GM23338 (cell line): ENCODE results near the gene TRIML2. TPM values are rescaled to one million over a fixed set of nuclear protein-coding genes. Genes with fewer than 3 reads are reported as not detected.
A peak's percentile ranks its signal among the peaks of the same experiment; 100 is the strongest.

Experiments used
- ATAC-seq: fragments of 200-7000 bp; cut with Tn5 transposase; 3 replicates; pipeline ENCODE4 v1.9.1; 2020
- DNase-seq: peaks from one replicate; pipeline ENCODE4 v3.0.0-alpha.2; 2015; ENCODE audit warnings: low spot score
- H2AFZ ChIP-seq: fragments of 200-600 bp; sonication (generic); 2 replicates; pipeline ENCODE4 v1.8.0; 2016; ENCODE audit warnings: antibody characterized with exemption, mild to moderate bottlenecking, moderate library complexity
- H3F3A ChIP-seq: fragments of 200-600 bp; sonication (generic); replicated peaks from 2 replicates; pipeline ENCODE4 v1.8.0; 2017; ENCODE audit warnings: antibody characterized with exemption, mixed run types, low read depth
- H3K27ac ChIP-seq: fragments of 200-600 bp; sonication (generic); 2 replicates; pipeline ENCODE4 v1.6.1; 2016; ENCODE audit warnings: low read depth
- H3K27me3 ChIP-seq: fragments of 200-600 bp; sonication (generic); 2 replicates; pipeline ENCODE4 v1.8.0; 2016; ENCODE audit warnings: mild to moderate bottlenecking, mixed run types, moderate library complexity; ENCODE audit not compliant: insufficient read depth
- H3K36me3 ChIP-seq: fragments of 200-600 bp; sonication (generic); 2 replicates; pipeline ENCODE4 v1.8.0; 2016; ENCODE audit warnings: mild to moderate bottlenecking; ENCODE audit not compliant: insufficient read depth
- H3K4me1 ChIP-seq: fragments of 200-600 bp; sonication (generic); 2 replicates; pipeline ENCODE4 v1.8.0; 2016; ENCODE audit warnings: mild to moderate bottlenecking, moderate library complexity; ENCODE audit not compliant: insufficient read depth
- H3K4me2 ChIP-seq: fragments of 200-600 bp; sonication (generic); 2 replicates; pipeline ENCODE4 v1.7.1; 2017; ENCODE audit warnings: mixed run types
- H3K4me3 ChIP-seq: fragments of 200-600 bp; sonication (generic); 2 replicates; pipeline ENCODE4 v1.6.1; 2016; ENCODE audit warnings: mixed run types
- H3K79me2 ChIP-seq: fragments of 200-600 bp; sonication (generic); replicated peaks from 2 replicates; pipeline ENCODE4 v1.8.0; 2017; ENCODE audit warnings: mild to moderate bottlenecking; ENCODE audit not compliant: insufficient read depth
- H3K9me2 ChIP-seq: fragments of 200-600 bp; sonication (generic); 2 replicates; pipeline ENCODE4 v1.8.0; 2017; ENCODE audit not compliant: insufficient read depth
- H4K20me1 ChIP-seq: fragments of 200-600 bp; sonication (generic); replicated peaks from 2 replicates; pipeline ENCODE4 v1.8.0; 2017; ENCODE audit warnings: mild to moderate bottlenecking; ENCODE audit not compliant: insufficient read depth
- H3K27ac Mint-ChIP-seq: 2 replicates; pipeline ENCODE4 v1.8.0; 2020; ENCODE audit warnings: inconsistent platforms, mild to moderate bottlenecking, moderate library complexity, mixed read lengths
- H3K27me3 Mint-ChIP-seq: 3 replicates; pipeline ENCODE4 v1.8.0; 2022; ENCODE audit warnings: low read depth, mild to moderate bottlenecking, moderate library complexity, mixed read lengths, inconsistent platforms; ENCODE audit not compliant: insufficient read depth, poor library complexity
- H3K36me3 Mint-ChIP-seq: 3 replicates; pipeline ENCODE4 v1.8.0; 2021; ENCODE audit warnings: low read depth, mild to moderate bottlenecking, inconsistent platforms, moderate library complexity, mixed read lengths
- H3K4me1 Mint-ChIP-seq: 3 replicates; pipeline ENCODE4 v1.8.0; 2020; ENCODE audit warnings: mild to moderate bottlenecking, inconsistent platforms, mixed read lengths
- H3K4me3 Mint-ChIP-seq: 3 replicates; pipeline ENCODE4 v1.8.0; 2021; ENCODE audit warnings: moderate library complexity, mild to moderate bottlenecking, inconsistent platforms, mixed read lengths
- H3K9me3 Mint-ChIP-seq: 3 replicates; pipeline ENCODE4 v1.8.0; 2020; ENCODE audit warnings: moderate library complexity, mild to moderate bottlenecking, inconsistent platforms, mixed read lengths
- CREB1 ChIP-seq: fragments of 250-450 bp; sonication (Bioruptor Pico); IDR thresholded peaks from 2 replicates; pipeline ENCODE4 v1.5.0; 2020; ENCODE audit warnings: low read depth, mild to moderate bottlenecking, moderate library complexity
- EZH2 ChIP-seq: fragments of 200-600 bp; sonication (generic); IDR thresholded peaks from one replicate; pipeline ENCODE4 v1.8.0; 2017; ENCODE audit warnings: antibody characterized with exemption, mild to moderate bottlenecking, low read depth; ENCODE audit not compliant: unreplicated experiment
- EZH2phosphoT487 ChIP-seq: fragments of 200-600 bp; sonication (generic); IDR thresholded peaks from one replicate; pipeline ENCODE4 v1.8.1; 2018; ENCODE audit warnings: antibody characterized with exemption; ENCODE audit not compliant: unreplicated experiment
- JUNB ChIP-seq: IDR thresholded peaks from one replicate; pipeline ENCODE4 v1.6.1; 2016; ENCODE audit warnings: antibody characterized with exemption; ENCODE audit not compliant: unreplicated experiment
- NANOG ChIP-seq: IDR thresholded peaks from 2 replicates; pipeline ENCODE4 v1.6.1; 2016; ENCODE audit warnings: antibody characterized with exemption, borderline replicate concordance
- POLR2AphosphoS5 ChIP-seq: IDR thresholded peaks from 2 replicates; pipeline ENCODE4 v1.6.1; 2016; ENCODE audit warnings: antibody characterized with exemption, low read depth
- STAT1 ChIP-seq: IDR thresholded peaks from one replicate; pipeline ENCODE4 v1.6.1; 2016; ENCODE audit warnings: antibody characterized with exemption; ENCODE audit not compliant: unreplicated experiment
- ZNF331 ChIP-seq: fragments of 250-450 bp; sonication (Bioruptor Pico); IDR thresholded peaks from 2 replicates; pipeline ENCODE4 v1.5.0; 2020; ENCODE audit warnings: low read depth, mild to moderate bottlenecking, moderate library complexity
- polyA plus RNA-seq: library from polyadenylated mRNA; unstranded; fragments of >200 nt; fragmentation: Nextera tagmentation; extraction: Ambion mirVana; gene quantifications from 2 replicates; pipeline ENCODE4 v1.2.1, GENCODE V29; 2016
- total RNA-seq: library from RNA; depleted of rRNA; stranded (reverse); fragments of >200 nt; shearing (Covaris generic); gene quantifications from 2 replicates; pipeline ENCODE4 v1.2.3, GENCODE V29; 2014
- TF ChIP-seq, protein P1 (sequence below): IDR thresholded peaks from one replicate; pipeline ENCODE4 v1.6.1; 2018; ENCODE audit warnings: antibody characterized with exemption; ENCODE audit not compliant: unreplicated experiment
- TF ChIP-seq, protein P2 (sequence below), 2 experiments: fragments of 200-600 bp in 1 of 2; sonication (generic) in 1 of 2; conservative IDR thresholded peaks; 2 replicates each; pipeline versions ENCODE4 v1.5.1 to v1.6.1; 2016 to 2017; ENCODE audit warnings: antibody characterized with exemption in 2 of 2, low read depth in 2 of 2, mild to moderate bottlenecking in 2 of 2, moderate library complexity in 1 of 2
- TF ChIP-seq, protein P3 (sequence below): IDR thresholded peaks from 2 replicates; pipeline ENCODE4 v1.6.1; 2016; ENCODE audit warnings: antibody characterized with exemption

Gene TRIML2
- total and polyA plus RNA-seq, 2 experiments from 2014 or later = 57.8 to 77.9 TPM

DNA sequence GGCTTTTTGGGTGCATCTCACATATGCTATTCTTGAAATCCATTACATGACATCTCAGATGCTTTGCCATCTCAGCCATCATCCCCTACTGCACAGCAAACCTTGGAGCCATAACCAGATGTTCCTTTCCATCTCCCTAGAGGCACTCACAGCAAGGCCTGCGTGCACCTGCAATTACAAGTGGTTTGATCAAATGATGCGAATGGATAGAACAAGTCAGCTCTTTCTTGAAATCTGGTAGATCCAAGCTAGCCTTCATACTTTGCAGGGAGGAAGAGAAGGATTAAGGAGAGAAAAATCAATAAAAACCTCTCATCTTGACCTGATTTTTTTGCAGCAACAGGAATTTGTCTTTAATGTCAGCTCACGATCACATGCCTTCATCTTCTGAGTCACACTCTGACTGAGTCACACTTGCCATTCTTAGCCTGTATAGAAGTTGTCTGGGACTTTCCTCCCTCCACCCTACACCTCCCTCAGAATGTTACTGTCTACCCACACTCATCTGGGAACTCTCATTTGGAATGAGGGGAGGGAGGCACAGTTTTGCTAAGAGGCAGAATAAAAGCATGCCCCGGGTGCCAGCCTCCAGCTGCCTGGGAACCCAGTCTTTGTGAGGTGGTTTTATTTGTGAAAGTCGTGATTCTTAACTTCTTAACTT, 17.9 kb upstream of the TRIML2 start (continued):
- TF ChIP-seq, protein P1, sequence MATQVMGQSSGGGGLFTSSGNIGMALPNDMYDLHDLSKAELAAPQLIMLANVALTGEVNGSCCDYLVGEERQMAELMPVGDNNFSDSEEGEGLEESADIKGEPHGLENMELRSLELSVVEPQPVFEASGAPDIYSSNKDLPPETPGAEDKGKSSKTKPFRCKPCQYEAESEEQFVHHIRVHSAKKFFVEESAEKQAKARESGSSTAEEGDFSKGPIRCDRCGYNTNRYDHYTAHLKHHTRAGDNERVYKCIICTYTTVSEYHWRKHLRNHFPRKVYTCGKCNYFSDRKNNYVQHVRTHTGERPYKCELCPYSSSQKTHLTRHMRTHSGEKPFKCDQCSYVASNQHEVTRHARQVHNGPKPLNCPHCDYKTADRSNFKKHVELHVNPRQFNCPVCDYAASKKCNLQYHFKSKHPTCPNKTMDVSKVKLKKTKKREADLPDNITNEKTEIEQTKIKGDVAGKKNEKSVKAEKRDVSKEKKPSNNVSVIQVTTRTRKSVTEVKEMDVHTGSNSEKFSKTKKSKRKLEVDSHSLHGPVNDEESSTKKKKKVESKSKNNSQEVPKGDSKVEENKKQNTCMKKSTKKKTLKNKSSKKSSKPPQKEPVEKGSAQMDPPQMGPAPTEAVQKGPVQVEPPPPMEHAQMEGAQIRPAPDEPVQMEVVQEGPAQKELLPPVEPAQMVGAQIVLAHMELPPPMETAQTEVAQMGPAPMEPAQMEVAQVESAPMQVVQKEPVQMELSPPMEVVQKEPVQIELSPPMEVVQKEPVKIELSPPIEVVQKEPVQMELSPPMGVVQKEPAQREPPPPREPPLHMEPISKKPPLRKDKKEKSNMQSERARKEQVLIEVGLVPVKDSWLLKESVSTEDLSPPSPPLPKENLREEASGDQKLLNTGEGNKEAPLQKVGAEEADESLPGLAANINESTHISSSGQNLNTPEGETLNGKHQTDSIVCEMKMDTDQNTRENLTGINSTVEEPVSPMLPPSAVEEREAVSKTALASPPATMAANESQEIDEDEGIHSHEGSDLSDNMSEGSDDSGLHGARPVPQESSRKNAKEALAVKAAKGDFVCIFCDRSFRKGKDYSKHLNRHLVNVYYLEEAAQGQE = no peak
- no peak for TF ChIP-seq NANOG
- no peak for TF ChIP-seq ZNF331
- TF ChIP-seq EZH2 = no peak
- TF ChIP-seq EZH2phosphoT487 = no peak
- no peak for TF ChIP-seq POLR2AphosphoS5

DNA sequence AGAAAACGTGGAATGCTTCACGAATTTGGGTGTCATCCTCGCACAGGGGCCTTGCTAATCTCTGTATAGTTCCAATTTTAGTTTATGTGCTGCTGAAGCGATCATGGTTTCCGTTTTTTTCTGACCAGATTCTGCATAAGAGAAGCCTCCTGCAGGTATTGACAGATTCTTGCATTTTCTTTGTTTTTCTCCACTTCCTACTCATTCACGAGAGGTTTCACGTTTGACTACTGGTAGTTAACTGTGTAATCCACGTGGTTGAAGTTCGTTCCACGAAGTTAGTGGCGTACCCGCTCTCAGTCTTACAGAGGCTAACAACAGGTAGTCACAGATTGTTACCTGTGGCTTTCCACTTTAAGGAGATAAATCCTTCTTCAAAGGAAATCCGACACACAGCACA, 12.1 kb upstream of the TRIML2 start:
- H3K4me1 Mint-ChIP-seq = peaks cover 30% of the 10 kb centered on the region
- Histone ChIP-seq H3K9me2 (no peaks in the 10 kb centered on the region), H2AFZ (no peak overlapping the region), H3K27me3 (no peaks in the 10 kb centered on the region), H3K79me2 (no peaks in the 10 kb centered on the region), H3K4me1 (peaks cover 23% of the 10 kb centered on the region), H3F3A (0 out of 2 replicates have a peak, but pooled peaks cover 3% of the 10 kb centered on the region), H3K36me3 (no peaks in the 10 kb centered on the region), H3K27ac (peak overlapping the region; percentile 78), H4K20me1 (no peaks in the 10 kb centered on the region), H3K4me2 (no peak overlapping the region; the same call in 1 of the 2 replicates), H3K4me3 (no peak overlapping the region)
- no peaks in the 10 kb centered on the region; the same call in 2 of the 3 replicates for H3K9me3 Mint-ChIP-seq
- ATAC-seq (peak; percentile 40; the same call in 2 of the 3 replicates), DNase-seq (peak; percentile 24)
- TF ChIP-seq EZH2 = no peak
- TF ChIP-seq ZNF331 = no peak
- TF ChIP-seq JUNB = no peak
- peak; percentile 56; the same call in 1 of the 2 replicates for TF ChIP-seq NANOG
- TF ChIP-seq STAT1 = no peak
- H3K27me3 Mint-ChIP-seq = peaks cover 8% of the 10 kb centered on the region
- 0 out of 3 replicates have a peak, but pooled peaks cover 3% of the 10 kb centered on the region for H3K36me3 Mint-ChIP-seq
- H3K4me3 Mint-ChIP-seq = no peak overlapping the region; the same call in 2 of the 3 replicates
- peak overlapping the region; percentile 39; the same call in 1 of the 2 replicates for H3K27ac Mint-ChIP-seq

DNA sequence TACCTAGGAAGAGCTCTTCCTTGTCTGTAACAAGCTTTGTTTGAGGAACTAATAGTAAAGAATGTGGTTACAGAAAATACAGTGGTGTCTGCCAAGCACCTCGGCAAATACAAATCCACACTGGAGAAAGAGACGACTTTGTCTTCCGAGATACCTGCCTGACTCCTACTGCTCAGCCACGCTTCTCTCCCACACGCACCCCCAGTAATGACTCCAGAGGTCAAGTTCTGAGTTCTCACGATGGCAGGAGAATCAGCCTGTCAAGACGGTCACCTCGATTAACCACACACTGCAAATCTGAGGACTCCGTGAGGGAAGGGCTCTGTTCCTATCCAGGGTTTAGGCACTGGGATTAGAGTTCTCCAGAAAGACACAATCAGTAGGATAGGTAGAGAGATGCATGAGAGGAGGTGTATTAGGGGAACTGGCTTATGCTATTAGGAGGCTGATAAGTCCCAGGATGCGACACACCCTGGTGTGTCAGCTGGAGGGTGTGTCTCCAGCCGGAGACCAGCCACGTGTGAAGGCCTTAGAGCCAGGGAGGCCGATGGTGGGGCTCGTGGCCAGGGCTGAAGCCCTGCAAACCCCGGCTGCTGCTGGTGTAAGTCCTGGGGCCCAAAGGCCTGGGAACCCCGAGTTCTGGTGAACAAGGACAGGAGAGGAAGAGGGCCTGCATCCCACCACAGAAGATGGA, 8.4 kb upstream of the TRIML2 start:
- ATAC-seq (no peak), DNase-seq (no peak)
- H3K79me2 ChIP-seq = no peaks in the 10 kb centered on the region
- H3K4me2 ChIP-seq = no peak overlapping the region
- Mint-ChIP-seq H3K9me3 (no peaks in the 10 kb centered on the region), H3K4me1 (peaks cover 25% of the 10 kb centered on the region), H3K36me3 (0 out of 3 replicates have a peak, but pooled peaks cover 3% of the 10 kb centered on the region), H3K27ac (no peak overlapping the region), H3K27me3 (peaks cover 8% of the 10 kb centered on the region), H3K4me3 (no peak overlapping the region)
- no peaks in the 10 kb centered on the region for H3K9me2 ChIP-seq
- no peak overlapping the region for H3K27ac ChIP-seq
- H3K27me3 ChIP-seq = no peaks in the 10 kb centered on the region
- H3K36me3 ChIP-seq = no peaks in the 10 kb centered on the region
- no peak overlapping the region for H3K4me3 ChIP-seq
- 0 out of 2 replicates have a peak, but pooled peaks cover 3% of the 10 kb centered on the region for H3F3A ChIP-seq
- H2AFZ ChIP-seq = peak overlapping the region; percentile 94
- H4K20me1 ChIP-seq = no peaks in the 10 kb centered on the region
- H3K4me1 ChIP-seq = peaks cover 22% of the 10 kb centered on the region
- no peak for TF ChIP-seq ZNF331
- no peak for TF ChIP-seq STAT1
- no peak for TF ChIP-seq NANOG
- TF ChIP-seq, protein P2, sequence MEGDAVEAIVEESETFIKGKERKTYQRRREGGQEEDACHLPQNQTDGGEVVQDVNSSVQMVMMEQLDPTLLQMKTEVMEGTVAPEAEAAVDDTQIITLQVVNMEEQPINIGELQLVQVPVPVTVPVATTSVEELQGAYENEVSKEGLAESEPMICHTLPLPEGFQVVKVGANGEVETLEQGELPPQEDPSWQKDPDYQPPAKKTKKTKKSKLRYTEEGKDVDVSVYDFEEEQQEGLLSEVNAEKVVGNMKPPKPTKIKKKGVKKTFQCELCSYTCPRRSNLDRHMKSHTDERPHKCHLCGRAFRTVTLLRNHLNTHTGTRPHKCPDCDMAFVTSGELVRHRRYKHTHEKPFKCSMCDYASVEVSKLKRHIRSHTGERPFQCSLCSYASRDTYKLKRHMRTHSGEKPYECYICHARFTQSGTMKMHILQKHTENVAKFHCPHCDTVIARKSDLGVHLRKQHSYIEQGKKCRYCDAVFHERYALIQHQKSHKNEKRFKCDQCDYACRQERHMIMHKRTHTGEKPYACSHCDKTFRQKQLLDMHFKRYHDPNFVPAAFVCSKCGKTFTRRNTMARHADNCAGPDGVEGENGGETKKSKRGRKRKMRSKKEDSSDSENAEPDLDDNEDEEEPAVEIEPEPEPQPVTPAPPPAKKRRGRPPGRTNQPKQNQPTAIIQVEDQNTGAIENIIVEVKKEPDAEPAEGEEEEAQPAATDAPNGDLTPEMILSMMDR (conservative IDR thresholded peaks at IDR 0.05; ENCODE audit: low read depth in 2 of 2) = no peak
- no peak for TF ChIP-seq CREB1 (CRISPR knock-in tag)
- TF ChIP-seq, protein P3, sequence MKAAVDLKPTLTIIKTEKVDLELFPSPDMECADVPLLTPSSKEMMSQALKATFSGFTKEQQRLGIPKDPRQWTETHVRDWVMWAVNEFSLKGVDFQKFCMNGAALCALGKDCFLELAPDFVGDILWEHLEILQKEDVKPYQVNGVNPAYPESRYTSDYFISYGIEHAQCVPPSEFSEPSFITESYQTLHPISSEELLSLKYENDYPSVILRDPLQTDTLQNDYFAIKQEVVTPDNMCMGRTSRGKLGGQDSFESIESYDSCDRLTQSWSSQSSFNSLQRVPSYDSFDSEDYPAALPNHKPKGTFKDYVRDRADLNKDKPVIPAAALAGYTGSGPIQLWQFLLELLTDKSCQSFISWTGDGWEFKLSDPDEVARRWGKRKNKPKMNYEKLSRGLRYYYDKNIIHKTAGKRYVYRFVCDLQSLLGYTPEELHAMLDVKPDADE = no peak
